Measurements from ENCODE around the gene ALDOC. TPM values are rescaled to one million over a fixed set of nuclear protein-coding genes. Genes with fewer than 3 reads are reported as not detected.

ALDOC gene
- total RNA-seq, 3 donors from 2014 or later, result 19.7 to 191 (median 40.7) TPM

- intact Hi-C loops (cut with DNase I; ENCODE audit: low total_unique reads), result no loop called here
- Histone ChIP-seq H3K36me3 (no peaks in the 10 kb centered on the region), H3K4me1 (no peaks in the 10 kb centered on the region), H3K27me3 (no peaks in the 10 kb centered on the region), H3K27ac (no peak overlapping the region), H3K9me3 (no peaks in the 10 kb centered on the region), H3K4me3 (no peak overlapping the region)
- no peak for DNase-seq (ENCODE audit: low spot score in 2 of 2)
- TF ChIP-seq CTCF (IDR thresholded peaks at IDR 0.05) (no peak), POLR2AphosphoS5 (IDR thresholded peaks at IDR 0.05) (no peak), POLR2A (IDR thresholded peaks at IDR 0.05) (no peak)
Measured at GRCh38 chr17:28537219-28537610, 39.5 kb downstream of the ALDOC start.

GRCh38 chr17:28536532-28537218 lies 40.0 kb downstream of the ALDOC start:
- no peak overlapping the region for H3K4me3 ChIP-seq
- TF ChIP-seq POLR2A (IDR thresholded peaks at IDR 0.05) (no peak), CTCF (IDR thresholded peaks at IDR 0.05) (no peak)
- no peaks in the 10 kb centered on the region for H3K4me1 ChIP-seq
- H3K27ac ChIP-seq, result no peak overlapping the region
- no peak for DNase-seq (ENCODE audit: low spot score in 2 of 2)
- no peaks in the 10 kb centered on the region for H3K9me3 ChIP-seq
- no peaks in the 10 kb centered on the region for H3K27me3 ChIP-seq
- intact Hi-C loops (cut with DNase I; ENCODE audit: low total_unique reads), result no loop called here
- no peaks in the 10 kb centered on the region for H3K36me3 ChIP-seq

- H3K4me3 ChIP-seq, result no peak overlapping the region
- H3K4me1 ChIP-seq, result no peaks in the 10 kb centered on the region
- no peak for DNase-seq (ENCODE audit: low spot score in 2 of 2)
- intact Hi-C loops (cut with DNase I; ENCODE audit: low total_unique reads), result no loop called here
- H3K27ac ChIP-seq, result no peak overlapping the region
- H3K27me3 ChIP-seq, result no peaks in the 10 kb centered on the region
- H3K36me3 ChIP-seq, result no peaks in the 10 kb centered on the region
- TF ChIP-seq POLR2AphosphoS5 (IDR thresholded peaks at IDR 0.05) (no peak), POLR2A (IDR thresholded peaks at IDR 0.05) (no peak), CTCF (IDR thresholded peaks at IDR 0.05) (no peak)
- H3K9me3 ChIP-seq, result no peaks in the 10 kb centered on the region
Measured at GRCh38 chr17:28534740-28535375, 41.8 kb downstream of the ALDOC start.

GRCh38 chr17:28533091-28533807 lies 43.4 kb downstream of the ALDOC start:
- H3K4me3 ChIP-seq, result no peak overlapping the region
- no peaks in the 10 kb centered on the region for H3K9me3 ChIP-seq
- intact Hi-C loops (cut with DNase I; ENCODE audit: low total_unique reads), result no loop called here
- no peak overlapping the region for H3K27ac ChIP-seq
- H3K36me3 ChIP-seq, result no peaks in the 10 kb centered on the region
- no peaks in the 10 kb centered on the region for H3K4me1 ChIP-seq
- H3K27me3 ChIP-seq, result no peaks in the 10 kb centered on the region
- TF ChIP-seq POLR2AphosphoS5 (IDR thresholded peaks at IDR 0.05) (no peak), POLR2A (IDR thresholded peaks at IDR 0.05) (no peak), CTCF (IDR thresholded peaks at IDR 0.05) (no peak)
- DNase-seq (ENCODE audit: low spot score in 2 of 2), result no peak

Measured in breast epithelium (tissue), 4 donors.